AG04450 (cell line): ENCODE results near the gene AVP. TPM values are rescaled to one million over a fixed set of nuclear protein-coding genes. Genes with fewer than 3 reads are reported as not detected.
"Not testable (repeated sequence)": the region's sequence is repeated elsewhere in the genome, so short reads cannot be mapped to it uniquely, and the experiment has no call there.

ENCODE experiments used
- CTCF ChIA-PET: fragments of 300-600, 350-600 bp; formaldehyde crosslinking; extraction: SDS; loops from one replicate; lab custom pipeline; 2022; ENCODE audit warnings: antibody characterized with exemption, inconsistent platforms; lab: Charles Lee
- POLR2A ChIA-PET: fragments of 350-600 bp; formaldehyde crosslinking; extraction: SDS; loops from one replicate; lab custom pipeline; 2021; ENCODE audit warnings: antibody characterized with exemption, inconsistent platforms; lab: Yijun Ruan, JAX
- DNase-seq: peaks from one replicate; pipeline ENCODE4 v3.0.0-alpha.2; 2011; ENCODE audit warnings: low read depth, low spot score
- H3K27ac ChIP-seq: one replicate; pipeline ENCODE4 v1.5.1; 2012; ENCODE audit warnings: low read depth, low read length, control low read depth
- H3K27me3 ChIP-seq: one replicate; pipeline ENCODE4 v1.6.0; 2012; ENCODE audit warnings: low read length; ENCODE audit not compliant: control insufficient read depth, insufficient read depth
- H3K4me3 ChIP-seq: 2 replicates; pipeline ENCODE4 v1.5.1; 2011; ENCODE audit warnings: mild to moderate bottlenecking, low read depth, low read length, control low read depth
- H3K9me3 ChIP-seq: 2 replicates; pipeline ENCODE4 v1.5.1; 2012; ENCODE audit warnings: low read length; ENCODE audit not compliant: control insufficient read depth, insufficient read depth
- polyA plus RNA-seq: library from polyadenylated mRNA; depleted of rRNA; stranded (reverse); fragments of >200 nt; gene quantifications from 2 replicates; pipeline ENCODE4 v1.2.3, GENCODE V29; 2011
- TF ChIP-seq, protein P1 (sequence below): IDR thresholded peaks from 2 replicates; pipeline ENCODE4 v1.5.1; 2011; ENCODE audit warnings: low read depth, low read length, control low read depth, inconsistent platforms

AVP gene
- polyA plus RNA-seq, 1 experiment: not detected

DNA sequence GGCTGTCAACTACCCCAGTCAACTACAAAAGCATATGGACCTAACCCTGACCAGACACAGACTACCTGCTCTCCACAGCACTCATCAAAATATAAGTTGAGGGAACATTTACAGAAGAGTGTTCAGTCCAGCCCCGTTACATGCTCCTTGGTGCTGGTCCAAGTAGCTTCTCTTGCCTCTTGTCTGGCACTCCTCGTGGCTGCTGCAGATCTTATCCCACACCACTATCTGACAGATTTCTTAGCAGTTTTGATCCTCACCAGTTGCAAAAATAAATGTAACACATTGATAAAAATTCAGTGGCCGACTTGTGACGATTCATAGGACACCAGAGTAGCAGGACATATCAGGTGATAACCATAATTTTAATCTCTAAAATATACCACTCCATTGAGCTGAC, 44.6 kb upstream of the AVP start:
- POLR2A ChIA-PET: no interaction called here
- H3K27me3 ChIP-seq: no peaks in the 10 kb centered on the region
- peaks cover 18% of the 10 kb centered on the region for H3K9me3 ChIP-seq
- H3K27ac ChIP-seq: no peak overlapping the region
- no peak overlapping the region for H3K4me3 ChIP-seq
- CTCF ChIA-PET: interaction anchor here (0.8 to 1.9 kb wide), 3 partner anchors 11 to 75 kb away, joined by 3 to 7 read pairs (median 4); no protein-coding TSS in a partner anchor
- DNase-seq: no peak
- TF ChIP-seq, protein P1, sequence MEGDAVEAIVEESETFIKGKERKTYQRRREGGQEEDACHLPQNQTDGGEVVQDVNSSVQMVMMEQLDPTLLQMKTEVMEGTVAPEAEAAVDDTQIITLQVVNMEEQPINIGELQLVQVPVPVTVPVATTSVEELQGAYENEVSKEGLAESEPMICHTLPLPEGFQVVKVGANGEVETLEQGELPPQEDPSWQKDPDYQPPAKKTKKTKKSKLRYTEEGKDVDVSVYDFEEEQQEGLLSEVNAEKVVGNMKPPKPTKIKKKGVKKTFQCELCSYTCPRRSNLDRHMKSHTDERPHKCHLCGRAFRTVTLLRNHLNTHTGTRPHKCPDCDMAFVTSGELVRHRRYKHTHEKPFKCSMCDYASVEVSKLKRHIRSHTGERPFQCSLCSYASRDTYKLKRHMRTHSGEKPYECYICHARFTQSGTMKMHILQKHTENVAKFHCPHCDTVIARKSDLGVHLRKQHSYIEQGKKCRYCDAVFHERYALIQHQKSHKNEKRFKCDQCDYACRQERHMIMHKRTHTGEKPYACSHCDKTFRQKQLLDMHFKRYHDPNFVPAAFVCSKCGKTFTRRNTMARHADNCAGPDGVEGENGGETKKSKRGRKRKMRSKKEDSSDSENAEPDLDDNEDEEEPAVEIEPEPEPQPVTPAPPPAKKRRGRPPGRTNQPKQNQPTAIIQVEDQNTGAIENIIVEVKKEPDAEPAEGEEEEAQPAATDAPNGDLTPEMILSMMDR: no peak

DNA sequence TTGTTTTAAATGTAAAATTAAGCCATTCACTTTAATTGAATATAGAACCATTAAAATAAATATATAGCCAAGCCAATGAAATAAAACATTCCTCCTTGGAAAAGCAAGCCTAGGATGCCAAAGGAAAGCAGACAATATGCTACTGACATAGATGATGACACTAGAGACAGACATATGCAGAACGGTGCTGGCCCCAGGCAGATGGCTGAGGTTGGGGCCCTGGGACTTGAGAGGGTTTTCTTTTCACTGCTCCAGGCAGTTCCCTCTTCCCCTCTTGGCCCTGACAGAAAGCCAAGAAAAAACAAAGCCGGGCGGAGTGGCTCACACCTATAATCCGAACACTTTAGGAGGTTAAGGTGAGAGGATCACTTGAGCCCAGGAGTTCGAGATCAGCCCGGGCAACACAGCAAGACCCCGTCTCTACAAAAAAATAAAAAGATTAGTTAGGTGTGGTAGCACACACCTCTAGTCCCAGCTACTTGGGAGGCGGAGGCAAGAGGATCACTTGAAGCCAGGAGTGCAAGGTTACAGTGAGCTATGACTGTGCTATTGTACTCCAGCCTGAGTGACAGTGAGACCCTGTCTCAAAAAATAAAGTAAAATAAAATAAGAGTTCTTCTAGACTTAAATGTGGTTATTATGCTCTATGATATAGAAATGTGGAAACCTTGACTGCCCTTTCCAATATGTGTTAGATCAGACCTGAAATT, 43.9 kb upstream of the AVP start:
- Histone ChIP-seq H3K27ac (no peak overlapping the region), H3K4me3 (no peak overlapping the region), H3K9me3 (peaks cover 19% of the 10 kb centered on the region), H3K27me3 (no peaks in the 10 kb centered on the region)
- ChIA-PET CTCF (no interaction called here), POLR2A (no interaction called here)
- TF ChIP-seq, protein P1: no peak
- no peak for DNase-seq

DNA sequence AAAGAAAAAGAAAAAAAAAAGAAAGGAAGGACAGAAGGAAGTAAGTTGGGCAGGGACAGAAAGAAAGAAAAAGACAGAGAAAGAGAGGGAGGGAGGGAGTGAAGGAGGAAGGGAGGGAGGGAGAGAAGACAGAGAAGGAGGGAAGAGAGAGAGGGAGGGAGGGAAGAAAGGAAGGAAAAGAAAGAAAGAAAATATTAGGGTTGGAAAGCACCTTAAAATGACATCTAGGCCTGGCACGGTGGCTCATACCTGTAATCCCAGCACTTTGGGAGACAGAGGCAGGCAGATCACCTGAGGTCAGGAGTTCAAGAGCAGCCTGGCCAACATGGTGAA, 42.0 kb upstream of the AVP start:
- H3K9me3 ChIP-seq: peaks cover 19% of the 10 kb centered on the region
- ChIA-PET POLR2A (no interaction called here), CTCF (no interaction called here)
- TF ChIP-seq, protein P1: no peak
- DNase-seq: no peak
- no peak overlapping the region for H3K4me3 ChIP-seq
- H3K27me3 ChIP-seq: no peaks in the 10 kb centered on the region
- no peak overlapping the region for H3K27ac ChIP-seq

DNA sequence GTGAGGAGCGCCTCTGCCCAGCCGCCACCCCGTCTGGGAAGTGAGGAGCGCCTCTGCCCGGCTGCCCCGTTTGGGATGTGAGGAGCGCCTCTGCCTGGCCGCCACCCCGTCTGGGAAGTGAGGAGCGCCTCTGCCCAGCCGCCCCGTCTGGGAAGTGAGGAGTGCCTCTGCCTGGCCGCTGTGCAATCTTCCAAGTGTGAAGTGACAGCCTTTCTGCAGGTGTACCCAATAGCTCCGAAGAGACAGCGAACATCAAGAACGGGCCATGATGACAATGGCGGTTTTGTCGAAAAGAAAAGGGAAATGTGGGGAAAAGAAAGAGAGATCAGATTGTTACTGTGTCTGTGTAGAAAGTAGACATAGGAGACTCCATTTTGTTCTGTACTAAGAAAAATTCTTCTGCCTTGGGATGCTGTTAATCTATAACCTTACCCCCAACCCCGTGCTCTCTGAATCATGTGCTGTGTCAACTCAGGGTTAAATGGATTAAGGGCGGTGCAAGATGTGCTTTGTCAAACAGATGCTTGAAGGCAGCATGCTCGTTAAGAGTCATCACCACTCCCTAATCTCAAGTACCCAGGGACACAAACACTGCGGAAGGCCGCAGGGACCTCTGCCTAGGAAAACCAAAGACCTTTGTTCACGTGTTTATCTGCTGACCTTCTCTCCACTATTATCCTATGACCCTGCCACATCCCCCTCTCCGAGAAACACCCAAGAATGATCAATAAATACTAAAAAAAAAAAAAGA, 41.4 kb upstream of the AVP start:
- H3K27me3 ChIP-seq, H3K27ac ChIP-seq, DNase-seq, POLR2A ChIA-PET, CTCF ChIA-PET, H3K4me3 ChIP-seq: not testable (repeated sequence)
- H3K9me3 ChIP-seq: peaks cover 19% of the 10 kb centered on the region

DNA sequence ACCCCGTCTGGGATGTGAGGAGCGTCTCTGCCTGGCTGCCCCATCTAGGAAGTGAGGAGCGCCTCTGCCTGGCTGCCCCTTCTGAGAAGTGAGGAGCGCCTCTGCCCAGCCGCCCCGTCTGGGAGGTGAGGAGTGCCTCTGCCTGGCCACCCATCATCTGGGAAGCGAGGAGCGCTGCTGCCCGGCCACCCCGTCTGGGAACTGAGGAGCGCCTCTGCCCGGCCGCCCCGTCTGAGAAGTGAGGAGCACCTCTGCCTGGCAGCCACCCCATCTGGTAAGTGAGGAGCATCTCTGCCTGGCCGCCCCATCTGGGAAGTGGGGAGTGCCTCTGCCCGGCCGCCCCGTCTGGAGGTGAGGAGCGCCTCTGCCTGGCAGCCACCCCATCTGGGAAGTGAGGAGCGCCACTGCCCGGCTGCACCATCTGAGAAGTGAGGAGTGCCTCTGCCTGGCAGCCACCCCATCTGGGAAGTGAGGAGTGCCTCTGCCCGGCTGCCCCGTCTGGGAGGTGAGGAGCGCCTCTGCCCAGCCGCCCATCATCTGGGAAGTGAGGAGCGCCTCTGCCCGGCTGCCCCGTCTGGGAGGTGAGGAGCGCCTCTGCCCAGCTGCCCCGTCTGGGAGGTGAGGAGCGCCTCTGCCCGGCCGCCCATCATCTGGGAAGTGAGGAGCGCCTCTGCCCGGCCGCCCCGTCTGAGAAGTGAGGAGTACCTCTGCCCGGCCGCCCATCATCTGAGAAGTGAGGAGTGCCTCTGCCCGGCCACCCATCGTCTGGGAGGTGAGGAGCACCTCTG, 40.4 kb upstream of the AVP start:
- POLR2A ChIA-PET: not testable (repeated sequence)

DNA sequence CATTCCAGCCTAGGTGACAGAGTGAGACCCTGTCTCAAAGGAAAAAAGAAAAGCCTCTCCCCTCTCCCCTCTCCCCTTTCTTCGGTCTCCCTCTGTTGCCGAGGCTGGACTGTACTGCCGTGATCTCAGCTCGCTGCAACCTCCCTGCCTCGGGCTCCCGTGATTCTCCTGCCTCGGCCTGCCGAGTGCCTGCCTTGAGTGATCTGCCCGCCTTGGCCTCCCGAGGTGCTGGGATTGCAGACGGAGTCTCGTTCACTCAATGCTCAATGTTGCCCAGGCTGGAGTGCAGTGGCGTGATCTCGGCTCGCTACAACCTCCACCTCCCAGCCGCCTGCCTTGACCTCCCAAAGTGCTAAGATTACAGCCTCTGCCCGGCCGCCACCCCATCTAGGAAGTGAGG, 39.6 kb upstream of the AVP start:
- H3K27me3 ChIP-seq, H3K27ac ChIP-seq, CTCF ChIA-PET, DNase-seq, POLR2A ChIA-PET, H3K4me3 ChIP-seq: not testable (repeated sequence)
- peaks cover 19% of the 10 kb centered on the region for H3K9me3 ChIP-seq

More for the DNA sequence above, 40.4 kb upstream of the AVP start:
- CTCF ChIA-PET, H3K27me3 ChIP-seq, H3K27ac ChIP-seq, DNase-seq, H3K4me3 ChIP-seq: not testable (repeated sequence)
- H3K9me3 ChIP-seq: peaks cover 19% of the 10 kb centered on the region
